Measurements from ENCODE around the gene GIMAP5.
A peak's percentile ranks its signal among the peaks of the same experiment; 100 is the strongest.

The GIMAP5 gene

GRCh38 chr7:150778014-150778737 is 41.0 kb downstream of the GIMAP5 start:
- DNase-seq: peak; percentile 72

- DNase-seq: peak; percentile 79
These were observed 41.6 kb downstream of the GIMAP5 start for GRCh38 chr7:150778738-150779301.

GRCh38 chr7:150780292-150780691 is 43.1 kb downstream of the GIMAP5 start:
- no peak for DNase-seq

GRCh38 chr7:150781103-150781502 is 43.9 kb downstream of the GIMAP5 start:
- no peak for DNase-seq

- no peak for DNase-seq
These were observed 44.7 kb downstream of the GIMAP5 start for GRCh38 chr7:150781961-150782360.

- no peak for DNase-seq
These were observed 47.0 kb downstream of the GIMAP5 start for GRCh38 chr7:150784120-150784736.

GRCh38 chr7:150784954-150785353 is 47.7 kb downstream of the GIMAP5 start:
- DNase-seq: no peak

GRCh38 chr7:150787321-150788281 is 50.4 kb downstream of the GIMAP5 start:
- no peak for DNase-seq

- DNase-seq: no peak
These were observed 51.5 kb downstream of the GIMAP5 start for GRCh38 chr7:150788474-150789269.

- DNase-seq: no peak
These were observed 53.3 kb downstream of the GIMAP5 start for GRCh38 chr7:150790416-150791075.

GRCh38 chr7:150791304-150791703 is 54.1 kb downstream of the GIMAP5 start:
- no peak for DNase-seq

- no peak for DNase-seq
These were observed 54.7 kb downstream of the GIMAP5 start for GRCh38 chr7:150791746-150792452.

Data from NCI-H526 treated with DMSO at 0.1 percent for 48 hours (cell line).